Choroid plexus epithelial cell (primary cell): ENCODE data around the gene MAN1B1.

Source experiments
- DNase-seq: peaks from one replicate; pipeline ENCODE4 v3.0.0-alpha.2; 2010; ENCODE audit warnings: low read depth
- H3K4me3 ChIP-seq: 2 replicates; pipeline ENCODE4 v1.5.1; 2011; ENCODE audit warnings: low read depth, mild to moderate bottlenecking, control low read depth, low read length, moderate library complexity
- CTCF ChIP-seq: conservative IDR thresholded peaks from 2 replicates; pipeline ENCODE4 v1.5.1; 2011; ENCODE audit warnings: low read depth, mild to moderate bottlenecking, control low read depth, inconsistent platforms, low read length, moderate library complexity

MAN1B1 gene

GRCh38 chr9:137041124-137041523, 45.7 kb upstream of the MAN1B1 start:
- no peak for DNase-seq
- TF ChIP-seq CTCF: no peak
- no peak overlapping the region for H3K4me3 ChIP-seq

- no peak overlapping the region for H3K4me3 ChIP-seq
- DNase-seq: no peak
- no peak for TF ChIP-seq CTCF
These were observed 43.7 kb upstream of the MAN1B1 start for GRCh38 chr9:137042751-137043727.

- TF ChIP-seq CTCF: no peak
- H3K4me3 ChIP-seq: no peak overlapping the region
- DNase-seq: no peak
These were observed 42.7 kb upstream of the MAN1B1 start for GRCh38 chr9:137044037-137044436.

- no peak for DNase-seq
- no peak for TF ChIP-seq CTCF
- H3K4me3 ChIP-seq: peak overlapping the region; percentile 49
These were observed 42.1 kb upstream of the MAN1B1 start for GRCh38 chr9:137044502-137045177.

- peak overlapping the region; percentile 55 for H3K4me3 ChIP-seq
- peak; percentile 37 for DNase-seq
- TF ChIP-seq CTCF: no peak
These were observed 41.3 kb upstream of the MAN1B1 start for GRCh38 chr9:137045294-137046087.

GRCh38 chr9:137046088-137046787, 40.5 kb upstream of the MAN1B1 start, which contains the start of gene NPDC1:
Gene NPDC1, minus strand, starts transcription at chr9:137046177. Its CDS starts 188 bp downstream, at chr9:137045989.
- peak; percentile 68 for DNase-seq
- peak; percentile 87 for TF ChIP-seq CTCF
- H3K4me3 ChIP-seq: peak within 1 kb of the TSS; percentile 55
